DMS153 treated with DMSO at 0.1 percent for 48 hours (cell line): Measurements from ENCODE around the gene LUZP1.

Experiments
- DNase-seq: peaks from one replicate; lab custom pipeline; 2025; ENCODE audit not compliant: unreplicated experiment; lab: John Stamatoyannopoulos, UW

LUZP1 gene

GRCh38 chr1:23156940-23157339 is 11.7 kb downstream of the LUZP1 start:
- no peak for DNase-seq

GRCh38 chr1:23152966-23153684 is 15.5 kb downstream of the LUZP1 start:
- no peak for DNase-seq

- DNase-seq, result no peak
Measured at GRCh38 chr1:23150742-23151141, 17.9 kb downstream of the LUZP1 start.

- no peak for DNase-seq
Measured at GRCh38 chr1:23150125-23150524, 18.5 kb downstream of the LUZP1 start.

GRCh38 chr1:23149114-23149513 is 19.5 kb downstream of the LUZP1 start:
- no peak for DNase-seq

- no peak for DNase-seq
Measured at GRCh38 chr1:23148084-23148483, 20.6 kb downstream of the LUZP1 start.

- DNase-seq, result no peak
Measured at GRCh38 chr1:23140940-23141596, 27.6 kb downstream of the LUZP1 start.

- DNase-seq, result no peak
Measured at GRCh38 chr1:23135268-23135667, 33.4 kb downstream of the LUZP1 start.

- DNase-seq, result no peak
Measured at GRCh38 chr1:23134055-23134454, 34.6 kb downstream of the LUZP1 start.

GRCh38 chr1:23133587-23133986 is 35.1 kb downstream of the LUZP1 start:
- DNase-seq, result no peak

GRCh38 chr1:23132033-23132432 is 36.6 kb downstream of the LUZP1 start:
- no peak for DNase-seq

GRCh38 chr1:23129846-23130245 is 38.8 kb downstream of the LUZP1 start:
- DNase-seq, result no peak

GRCh38 chr1:23126801-23127200 is 41.9 kb downstream of the LUZP1 start:
- no peak for DNase-seq

- no peak for DNase-seq
Measured at GRCh38 chr1:23126200-23126599, 42.5 kb downstream of the LUZP1 start.

GRCh38 chr1:23125489-23125888 is 43.2 kb downstream of the LUZP1 start:
- no peak for DNase-seq

GRCh38 chr1:23124259-23125026 is 44.2 kb downstream of the LUZP1 start:
- DNase-seq, result no peak

GRCh38 chr1:23123528-23123927 is 45.1 kb downstream of the LUZP1 start:
- no peak for DNase-seq

GRCh38 chr1:23122796-23123195 is 45.9 kb downstream of the LUZP1 start:
- no peak for DNase-seq

- no peak for DNase-seq
Measured at GRCh38 chr1:23122023-23122748, 46.5 kb downstream of the LUZP1 start.

GRCh38 chr1:23120383-23120782 is 48.3 kb downstream of the LUZP1 start:
- no peak for DNase-seq
